GM18519 (cell line): ENCODE results near the gene HIPK2.

Experiments used
- ATAC-seq: cut with Tn5 transposase; IDR thresholded peaks from one replicate; pipeline ENCODE4 v1.9.1; 2021; ENCODE audit warnings: mild to moderate bottlenecking, moderate library complexity; ENCODE audit not compliant: unreplicated experiment, low FRiP score

HIPK2 gene

GRCh38 chr7:139783647-139784385, 6.0 kb upstream of the HIPK2 start:
- no peak for ATAC-seq

- no peak for ATAC-seq
These were observed 5.1 kb upstream of the HIPK2 start for GRCh38 chr7:139782932-139783331.

- ATAC-seq: no peak
These were observed 486 bp downstream of the HIPK2 start for GRCh38 chr7:139777133-139777891.

GRCh38 chr7:139776486-139777132, 1.2 kb downstream of the HIPK2 start:
- ATAC-seq: no peak

GRCh38 chr7:139775829-139776266, 1.9 kb downstream of the HIPK2 start:
- ATAC-seq: no peak

DNA sequence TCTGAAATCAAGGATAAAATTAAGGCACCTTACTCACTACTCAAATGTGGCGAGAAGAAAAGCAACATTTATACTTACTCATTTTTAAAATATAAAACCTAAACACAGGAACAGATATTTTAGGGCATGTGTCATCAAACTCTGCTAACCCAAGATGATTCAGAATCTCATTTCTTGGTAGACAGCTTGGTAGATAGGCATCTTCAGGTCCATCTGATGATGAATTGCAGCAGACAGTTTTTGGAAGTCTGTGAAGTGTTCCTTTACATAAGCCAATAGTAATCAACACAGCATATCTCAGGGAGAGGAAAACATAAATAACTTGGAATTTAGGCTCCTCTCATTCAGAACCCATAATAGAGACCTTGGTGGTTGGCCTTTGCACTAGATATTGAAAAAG, 3.4 kb downstream of the HIPK2 start:
- ATAC-seq: no peak

GRCh38 chr7:139773371-139773770, 4.4 kb downstream of the HIPK2 start:
- no peak for ATAC-seq

DNA sequence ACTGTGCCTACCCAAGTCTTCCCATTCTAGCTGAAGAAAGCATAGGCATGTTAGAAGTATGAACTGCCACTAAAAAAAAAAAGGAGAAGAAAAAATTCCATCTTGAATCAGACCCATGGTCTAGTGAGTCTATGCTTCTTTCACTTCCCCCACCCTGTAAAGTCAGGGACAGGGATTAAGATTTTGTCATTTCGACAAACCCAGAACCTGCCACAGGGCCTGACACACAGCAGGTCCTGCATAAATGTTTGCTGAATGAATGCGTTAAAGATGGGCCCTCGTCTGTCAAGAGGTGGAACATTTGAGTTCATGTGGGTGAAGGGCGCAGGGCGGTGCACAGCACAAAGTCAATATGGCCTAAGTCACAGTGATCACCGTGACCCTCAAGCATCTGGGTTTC, 4.9 kb downstream of the HIPK2 start:
- no peak for ATAC-seq

- no peak for ATAC-seq
These were observed 5.7 kb downstream of the HIPK2 start for GRCh38 chr7:139772115-139772514.

- ATAC-seq: no peak
These were observed 6.5 kb downstream of the HIPK2 start for GRCh38 chr7:139771001-139771956.

DNA sequence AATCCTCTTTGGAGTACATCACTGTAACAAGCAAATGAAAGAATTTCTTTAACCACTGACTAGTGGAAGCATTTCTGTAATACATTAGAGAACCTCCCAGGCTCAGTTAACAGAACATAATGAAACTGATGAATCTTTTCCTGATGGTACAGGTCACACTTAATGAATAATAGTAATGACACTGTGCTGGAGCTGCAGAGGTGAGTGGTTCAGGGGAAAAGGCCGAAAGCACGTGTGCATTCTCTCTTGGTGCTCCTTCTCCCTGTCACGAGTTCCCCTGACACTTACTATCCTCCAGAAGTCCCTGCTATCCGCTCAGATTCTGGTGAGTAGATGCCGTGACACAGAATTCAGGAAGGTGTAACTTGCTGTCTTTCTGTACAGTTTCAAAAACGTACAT, 8.0 kb downstream of the HIPK2 start:
- no peak for ATAC-seq

- no peak for ATAC-seq
These were observed 8.7 kb downstream of the HIPK2 start for GRCh38 chr7:139769066-139769465.

- no peak for ATAC-seq
These were observed 9.5 kb downstream of the HIPK2 start for GRCh38 chr7:139768249-139768824.

DNA sequence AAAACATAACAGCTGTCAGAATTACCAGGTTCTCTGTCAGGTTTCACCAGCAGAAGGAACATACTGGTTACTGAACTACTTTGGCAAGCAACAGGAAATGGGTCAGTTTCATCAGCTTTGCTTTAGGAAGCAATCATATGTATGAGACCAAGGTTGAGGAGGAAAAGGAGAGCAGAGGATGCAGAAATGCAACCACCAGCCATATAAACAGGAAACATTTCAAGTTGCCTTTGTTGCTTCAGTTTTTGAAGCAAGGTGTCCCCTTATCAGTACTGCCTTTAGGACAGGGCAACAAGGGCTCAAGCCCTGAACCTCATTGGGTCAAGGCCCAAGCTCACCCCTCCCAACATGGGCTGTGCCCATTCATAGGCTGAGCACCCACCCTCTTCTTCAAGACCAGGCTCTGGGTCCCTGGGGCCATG, 10.2 kb downstream of the HIPK2 start:
- peak; percentile 69 for ATAC-seq

- no peak for ATAC-seq
These were observed 12.7 kb downstream of the HIPK2 start for GRCh38 chr7:139765143-139765542.

- ATAC-seq: no peak
These were observed 14.5 kb downstream of the HIPK2 start for GRCh38 chr7:139763330-139763729.

DNA sequence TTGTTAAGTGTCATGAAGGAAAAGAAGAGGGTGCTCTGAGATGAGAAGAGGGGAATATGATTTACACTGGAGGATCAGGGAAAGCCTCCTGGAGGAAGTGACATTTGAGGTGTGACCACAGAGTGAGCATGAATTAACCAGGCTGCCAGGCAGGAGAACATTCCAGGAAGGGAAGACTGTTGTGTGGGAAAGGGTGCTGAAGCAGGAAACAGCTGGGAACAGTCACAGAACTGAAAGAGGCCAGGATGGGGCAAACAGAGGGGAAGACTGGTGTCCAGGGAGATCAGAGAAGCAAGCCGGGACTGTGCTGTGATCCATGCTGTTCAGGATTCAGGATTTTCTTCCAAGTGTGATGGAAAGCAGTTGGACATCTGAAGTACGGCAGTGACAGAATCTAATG, 14.9 kb downstream of the HIPK2 start:
- no peak for ATAC-seq

DNA sequence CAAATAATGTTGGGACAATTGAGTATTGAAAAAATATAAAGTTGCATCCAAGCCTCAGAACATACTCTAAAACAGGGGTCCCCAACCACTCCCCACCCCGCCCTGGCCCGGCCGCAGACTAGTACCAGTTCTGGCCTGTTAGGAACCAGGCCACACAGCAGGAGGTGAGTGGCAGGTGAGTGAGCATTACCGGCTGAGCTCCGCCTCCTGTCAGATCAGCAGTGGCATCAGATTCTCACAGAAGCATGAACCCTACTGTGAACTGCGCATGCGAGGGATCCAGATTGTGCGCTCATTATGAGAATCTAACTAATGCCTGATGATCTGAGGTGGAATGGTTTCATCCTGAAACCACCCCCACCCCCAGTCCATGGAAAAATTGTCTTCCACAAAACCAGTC, 19.4 kb downstream of the HIPK2 start:
- ATAC-seq: no peak

- ATAC-seq: no peak
These were observed 19.8 kb downstream of the HIPK2 start for GRCh38 chr7:139757968-139758367.

DNA sequence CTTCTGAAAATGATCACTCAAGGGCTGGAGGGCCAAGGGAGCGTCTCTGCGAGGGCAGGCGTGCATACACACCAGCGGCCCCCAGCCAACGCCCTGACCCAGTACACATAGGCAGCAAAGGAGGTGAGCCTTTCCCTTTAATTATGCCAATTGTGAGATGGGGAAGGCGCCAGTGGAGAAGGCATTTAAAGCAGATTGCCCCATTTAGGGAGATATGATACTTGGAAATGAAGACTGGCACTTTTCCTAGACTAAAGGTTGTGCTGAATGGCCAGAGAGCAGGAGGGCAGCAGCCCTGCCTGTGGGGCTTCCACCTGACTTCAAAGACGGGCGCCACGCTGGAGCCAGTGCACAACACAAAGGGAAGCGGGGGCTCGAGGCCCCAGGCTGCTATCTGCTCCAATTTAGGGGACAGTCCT, 24.1 kb downstream of the HIPK2 start:
- ATAC-seq: no peak
